Kidney (tissue), 14 donors: ENCODE measurements around the gene B3GNT3. TPM values are rescaled to one million over a fixed set of nuclear protein-coding genes. Genes with fewer than 3 reads are reported as not detected.

Experiments used
- DNase-seq, 5 donors: peaks; one replicate each; pipeline ENCODE4 v3.0.0-alpha.2; 2013 to 2020
- FAIRE-seq: peaks from 2 replicates; lab custom pipeline; 2012; peaks lifted over from hg19 to GRCh38; lab: Jason Lieb, UNC
- H3K27ac ChIP-seq, 2 donors: one replicate each; pipeline ENCODE4 v1.7.0; 2013; ENCODE audit warnings: low read depth in 2 of 2, low read length in 2 of 2, inconsistent platforms in 1 of 2
- H3K27me3 ChIP-seq: one replicate; pipeline ENCODE4 v1.7.1; 2013; ENCODE audit warnings: low read length, inconsistent platforms; ENCODE audit not compliant: control insufficient read depth, insufficient read depth
- H3K36me3 ChIP-seq, 3 donors: one replicate each; pipeline versions ENCODE4 v1.7.0 to v1.7.1; 2013; ENCODE audit warnings: low read length in 3 of 3, control low read depth in 1 of 3, inconsistent platforms in 1 of 3; ENCODE audit not compliant: insufficient read depth in 3 of 3, control insufficient read depth in 2 of 3
- H3K4me1 ChIP-seq, 3 donors: one replicate each; pipeline versions ENCODE4 v1.7.0 to v1.7.1; 2013; ENCODE audit warnings: low read length in 3 of 3, inconsistent platforms in 1 of 3, low read depth in 1 of 3; ENCODE audit not compliant: control insufficient read depth in 2 of 3, insufficient read depth in 2 of 3
- H3K4me3 ChIP-seq, 3 donors: one replicate each; pipeline versions ENCODE4 v1.7.0 to v1.8.1; 2013; ENCODE audit warnings: low read length in 3 of 3, control low read depth in 1 of 3, inconsistent platforms in 1 of 3
- H3K9ac ChIP-seq, 3 donors: one replicate each; pipeline versions ENCODE4 v1.7.0 to v1.7.1; 2013; ENCODE audit warnings: low read length in 3 of 3, control low read depth in 1 of 3, inconsistent platforms in 1 of 3
- H3K9me3 ChIP-seq, 3 donors: one replicate each; pipeline versions ENCODE4 v1.7.0 to v1.7.1; 2013; ENCODE audit warnings: low read length in 3 of 3, control low read depth in 1 of 3, inconsistent platforms in 1 of 3; ENCODE audit not compliant: control insufficient read depth in 2 of 3, insufficient read depth in 1 of 3
- intact Hi-C: fragments of 100-400 bp; cut with DNase I; formaldehyde crosslinking; loops from one replicate; pipeline ENCODE4 v1.11.1; 2022
- polyA plus RNA-seq: library from polyadenylated mRNA; stranded (reverse); fragments of 350-450 nt; fragmentation: Illumina TruSeq; extraction: RNeasy Lipid Tissue Mini Kit (QIAGEN cat#74804); gene quantifications from one replicate; pipeline ENCODE4 v1.2.3, GENCODE V29; 2014; ENCODE audit warnings: low read depth, low replicate concordance; ENCODE audit not compliant: insufficient read depth
- total RNA-seq: library from RNA; stranded (reverse); fragmentation: NEBNext Ultra II Directional; extraction: Animal tissue kit (Norgen Biotek cat#: 25700); gene quantifications from one replicate; pipeline ENCODE4 v1.2.1, GENCODE V29; 2021
- TF ChIP-seq, protein P1 (sequence below): IDR thresholded peaks from 3 replicates; pipeline ENCODE4 v1.5.1; 2012; ENCODE audit warnings: mild to moderate bottlenecking, moderate library complexity, borderline replicate concordance; ENCODE audit not compliant: insufficient read depth; ENCODE audit errors: extremely low read depth
- donor health status: control.
- donor health status: control.
- donor health status: control.
- donor health status: control.
- donor health status: control.
- donor health status: DM: yes; HTN: yes; CAD: no.
- donor health status: Normal renal cell carcinoma (clear cell type).

Gene B3GNT3
- total and polyA plus RNA-seq, 2 donors from 2014 or later: 2.0 to 36.2 TPM

GRCh38 chr19:17837972-17838371, 43.0 kb downstream of the B3GNT3 start:
- Histone ChIP-seq H3K9ac (no peak overlapping the region), H3K4me3 (no peak overlapping the region), H3K36me3 (no peaks in the 10 kb centered on the region), H3K27me3 (no peaks in the 10 kb centered on the region), H3K27ac (no peak overlapping the region), H3K9me3 (no peaks in the 10 kb centered on the region), H3K4me1 (peaks cover 0 to 2% (median 0%) of the 10 kb centered on the region in 3 donors)
- DNase-seq: no peak
- TF ChIP-seq, protein P1, sequence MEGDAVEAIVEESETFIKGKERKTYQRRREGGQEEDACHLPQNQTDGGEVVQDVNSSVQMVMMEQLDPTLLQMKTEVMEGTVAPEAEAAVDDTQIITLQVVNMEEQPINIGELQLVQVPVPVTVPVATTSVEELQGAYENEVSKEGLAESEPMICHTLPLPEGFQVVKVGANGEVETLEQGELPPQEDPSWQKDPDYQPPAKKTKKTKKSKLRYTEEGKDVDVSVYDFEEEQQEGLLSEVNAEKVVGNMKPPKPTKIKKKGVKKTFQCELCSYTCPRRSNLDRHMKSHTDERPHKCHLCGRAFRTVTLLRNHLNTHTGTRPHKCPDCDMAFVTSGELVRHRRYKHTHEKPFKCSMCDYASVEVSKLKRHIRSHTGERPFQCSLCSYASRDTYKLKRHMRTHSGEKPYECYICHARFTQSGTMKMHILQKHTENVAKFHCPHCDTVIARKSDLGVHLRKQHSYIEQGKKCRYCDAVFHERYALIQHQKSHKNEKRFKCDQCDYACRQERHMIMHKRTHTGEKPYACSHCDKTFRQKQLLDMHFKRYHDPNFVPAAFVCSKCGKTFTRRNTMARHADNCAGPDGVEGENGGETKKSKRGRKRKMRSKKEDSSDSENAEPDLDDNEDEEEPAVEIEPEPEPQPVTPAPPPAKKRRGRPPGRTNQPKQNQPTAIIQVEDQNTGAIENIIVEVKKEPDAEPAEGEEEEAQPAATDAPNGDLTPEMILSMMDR: no peak
- intact Hi-C loops: no loop called here
- no peak for FAIRE-seq

GRCh38 chr19:17840019-17840418, 45.1 kb downstream of the B3GNT3 start:
- no peak for FAIRE-seq
- H3K27ac ChIP-seq: no peak overlapping the region
- H3K9ac ChIP-seq: no peak overlapping the region
- H3K36me3 ChIP-seq: no peaks in the 10 kb centered on the region
- H3K27me3 ChIP-seq: no peaks in the 10 kb centered on the region
- no peak for DNase-seq
- intact Hi-C loops: no loop called here
- H3K4me1 ChIP-seq: peaks cover 0 to 2% (median 0%) of the 10 kb centered on the region in 3 donors
- H3K9me3 ChIP-seq: no peaks in the 10 kb centered on the region
- TF ChIP-seq, protein P1: no peak
- H3K4me3 ChIP-seq: no peak overlapping the region

GRCh38 chr19:17841371-17841809, 46.5 kb downstream of the B3GNT3 start:
- no peak for FAIRE-seq
- intact Hi-C loops: no loop called here
- peak in 1 of 5 donors; percentile 85 for DNase-seq
- no peak overlapping the region for H3K27ac ChIP-seq
- H3K4me3 ChIP-seq: no peak overlapping the region
- H3K27me3 ChIP-seq: no peaks in the 10 kb centered on the region
- no peaks in the 10 kb centered on the region for H3K9me3 ChIP-seq
- peaks cover 0 to 2% (median 0%) of the 10 kb centered on the region in 3 donors for H3K4me1 ChIP-seq
- H3K36me3 ChIP-seq: no peaks in the 10 kb centered on the region
- TF ChIP-seq, protein P1: no peak
- no peak overlapping the region for H3K9ac ChIP-seq
